ENCODE data around the gene INPPL1. TPM values are rescaled to one million over a fixed set of nuclear protein-coding genes. Genes with fewer than 3 reads are reported as not detected.

INPPL1 gene
- total RNA-seq, 2 donors from 2014 or later = 85.0 to 142 TPM

- intact Hi-C loops (cut with DNase I) = loop anchor here (10.0 kb wide), 1 partner anchor 225 kb away; no protein-coding TSS in a partner anchor
- no peaks in the 10 kb centered on the region for H3K9me3 ChIP-seq
- TF ChIP-seq CTCF (IDR thresholded peaks at IDR 0.05) (no peak), POLR2AphosphoS5 (IDR thresholded peaks at IDR 0.05) (no peak), POLR2A (IDR thresholded peaks at IDR 0.05) (no peak)
- peaks cover 3% of the 10 kb centered on the region for H3K4me1 ChIP-seq (replicated peaks)
- WGBS = 17% methylated on average over 25 of the region's 25 CpGs
- H3K4me3 ChIP-seq = peak overlapping the region; percentile 22 to 28
- H3K27ac ChIP-seq = peak overlapping the region; percentile 44 to 61
- DNase-seq (ENCODE audit: low spot score) = no peak
- H3K36me3 ChIP-seq = peaks cover 4 to 11% of the 10 kb centered on the region in 2 donors
- H3K27me3 ChIP-seq (replicated peaks; ENCODE audit: insufficient read depth) = peaks cover 15% of the 10 kb centered on the region
Measured at GRCh38 chr11:72239313-72239848, 14.8 kb downstream of the INPPL1 start.

GRCh38 chr11:72239849-72240460, 15.4 kb downstream of the INPPL1 start:
- peaks cover 4 to 10% of the 10 kb centered on the region in 2 donors for H3K36me3 ChIP-seq
- 3% methylated on average over 61 of the region's 69 CpGs for WGBS
- peaks cover 3% of the 10 kb centered on the region for H3K4me1 ChIP-seq (replicated peaks)
- DNase-seq (ENCODE audit: low spot score) = peak; percentile 47
- H3K9me3 ChIP-seq = no peaks in the 10 kb centered on the region
- TF ChIP-seq POLR2AphosphoS5 (IDR thresholded peaks at IDR 0.05) (no peak), CTCF (IDR thresholded peaks at IDR 0.05) (peak in 2 of 4 experiments; percentile 35 to 46)
- intact Hi-C loops (cut with DNase I) = loop anchor here (10.0 kb wide), 1 partner anchor 225 kb away; no protein-coding TSS in a partner anchor
- H3K27ac ChIP-seq = peak overlapping the region; percentile 48 to 61
- H3K4me3 ChIP-seq = peak overlapping the region; percentile 22 to 28
- peaks cover 20% of the 10 kb centered on the region for H3K27me3 ChIP-seq (replicated peaks; ENCODE audit: insufficient read depth)

- intact Hi-C loops (cut with DNase I) = no loop called here
- 31% methylated on average over 44 of the region's 44 CpGs for WGBS
- Histone ChIP-seq H3K4me1 (replicated peaks) (peaks cover 3% of the 10 kb centered on the region), H3K4me3 (no peak overlapping the region), H3K36me3 (peaks cover 0 to 9% of the 10 kb centered on the region in 2 donors), H3K27me3 (replicated peaks; ENCODE audit: insufficient read depth) (peaks cover 23% of the 10 kb centered on the region), H3K9me3 (no peaks in the 10 kb centered on the region), H3K27ac (peak overlapping the region; percentile 48 to 61)
- DNase-seq (ENCODE audit: low spot score) = no peak
- TF ChIP-seq POLR2AphosphoS5 (IDR thresholded peaks at IDR 0.05) (no peak), CTCF (IDR thresholded peaks at IDR 0.05) (no peak), POLR2A (IDR thresholded peaks at IDR 0.05) (no peak)
Measured at GRCh38 chr11:72240461-72241290, 16.1 kb downstream of the INPPL1 start.

- no peak for DNase-seq (ENCODE audit: low spot score)
- no peaks in the 10 kb centered on the region for H3K9me3 ChIP-seq
- peaks cover 0 to 6% of the 10 kb centered on the region in 2 donors for H3K36me3 ChIP-seq
- peaks cover 3% of the 10 kb centered on the region for H3K4me1 ChIP-seq (replicated peaks)
- intact Hi-C loops (cut with DNase I) = no loop called here
- H3K27ac ChIP-seq = no peak overlapping the region
- WGBS = 45% methylated on average over 20 of the region's 20 CpGs
- TF ChIP-seq CTCF (IDR thresholded peaks at IDR 0.05) = no peak
- no peak for TF ChIP-seq POLR2AphosphoS5 (IDR thresholded peaks at IDR 0.05)
- TF ChIP-seq POLR2A (IDR thresholded peaks at IDR 0.05) = no peak
- peaks cover 23% of the 10 kb centered on the region for H3K27me3 ChIP-seq (replicated peaks; ENCODE audit: insufficient read depth)
- no peak overlapping the region for H3K4me3 ChIP-seq
Measured at GRCh38 chr11:72241291-72241781, 16.8 kb downstream of the INPPL1 start.

Data from prostate gland (tissue), 2 donors.